Large intestine (tissue), 12 donors: ENCODE results near the gene IL17A. TPM values are rescaled to one million over a fixed set of nuclear protein-coding genes. Genes with fewer than 3 reads are reported as not detected.

Experiments
- DNase-seq, 2 donors: peaks; one replicate each; pipeline versions ENCODE4 v3.0.0 to v3.0.0-alpha.2; 2013
- H3K27ac ChIP-seq: one replicate; pipeline ENCODE4 v1.5.1; 2013; ENCODE audit warnings: low read length
- H3K27me3 ChIP-seq: 2 replicates; pipeline ENCODE4 v1.6.1; 2013; ENCODE audit warnings: low read length; ENCODE audit not compliant: control insufficient read depth, insufficient read depth
- H3K36me3 ChIP-seq: 2 replicates; pipeline ENCODE4 v1.6.1; 2013; ENCODE audit warnings: low read length; ENCODE audit not compliant: control insufficient read depth, insufficient read depth
- H3K4me1 ChIP-seq: one replicate; pipeline ENCODE4 v1.6.1; 2013; ENCODE audit warnings: low read length; ENCODE audit not compliant: control insufficient read depth, insufficient read depth
- H3K4me3 ChIP-seq: one replicate; pipeline ENCODE4 v1.5.1; 2013; ENCODE audit warnings: low read length
- H3K9me3 ChIP-seq: one replicate; pipeline ENCODE4 v1.6.1; 2013; ENCODE audit warnings: mild to moderate bottlenecking, low read depth, low read length, moderate library complexity; ENCODE audit not compliant: control insufficient read depth
- WGBS: methylation state at CpG from one replicate; pipeline ENCODE4 v1.1.5; 2013; ENCODE audit warnings: low lambda C conversion rate; ENCODE audit not compliant: insufficient coverage; 5-methylcytosine and 5-hydroxymethylcytosine counted together
- long read RNA-seq, 11 donors: transcript quantifications; one replicate each; lab custom pipeline, GENCODE V29; 2026
- polyA plus RNA-seq: library from polyadenylated mRNA; unstranded; fragments of 120-200 nt; gene quantifications from one replicate; pipeline ENCODE4 v1.2.1, GENCODE V29; 2013

The IL17A gene
- polyA plus RNA-seq: 0.78 TPM
- long read RNA-seq, donor 1: 0 reads
- long read RNA-seq, donor 2: 0 reads
- long read RNA-seq, donor 3: 0 reads
- long read RNA-seq, donor 4: 0 reads
- long read RNA-seq, donor 5: 0 reads
- long read RNA-seq, donor 6: 0 reads
- long read RNA-seq, donor 7: 0 reads
- long read RNA-seq, donor 8: 0 reads
- long read RNA-seq, donor 9: 0 reads
- long read RNA-seq, donor 10: 0 reads
- long read RNA-seq, donor 11, partial matches to known transcripts: 0 of 1 reads
- long read RNA-seq, donor 11, other reads (novel, unspliced or antisense): 0 of 1 reads

DNA sequence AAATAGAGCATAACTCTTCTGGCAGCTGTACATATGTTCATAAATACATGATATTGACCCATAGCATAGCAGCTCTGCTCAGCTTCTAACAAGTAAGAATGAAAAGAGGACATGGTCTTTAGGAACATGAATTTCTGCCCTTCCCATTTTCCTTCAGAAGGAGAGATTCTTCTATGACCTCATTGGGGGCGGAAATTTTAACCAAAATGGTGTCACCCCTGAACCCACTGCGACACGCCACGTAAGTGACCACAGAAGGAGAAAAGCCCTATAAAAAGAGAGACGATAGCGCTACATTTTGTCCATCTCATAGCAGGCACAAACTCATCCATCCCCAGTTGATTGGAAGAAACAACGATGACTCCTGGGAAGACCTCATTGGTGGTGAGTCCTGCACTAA is at the start of gene IL17A:
TSS of gene IL17A (plus strand) at position 301 of the 400 bp plus-strand sequence. CDS start at position 358, 57 bp downstream.
- Histone ChIP-seq H3K27ac (no peak within 1 kb of the TSS), H3K27me3 (peaks cover 5% of the 10 kb centered on the region), H3K9me3 (no peaks in the 10 kb centered on the region), H3K4me3 (no peak within 1 kb of the TSS), H3K4me1 (no peaks in the 10 kb centered on the region), H3K36me3 (no peaks in the 10 kb centered on the region)
- no peak for DNase-seq
- no CpG with 5 or more reads among the region's 7 CpGs for WGBS

DNA sequence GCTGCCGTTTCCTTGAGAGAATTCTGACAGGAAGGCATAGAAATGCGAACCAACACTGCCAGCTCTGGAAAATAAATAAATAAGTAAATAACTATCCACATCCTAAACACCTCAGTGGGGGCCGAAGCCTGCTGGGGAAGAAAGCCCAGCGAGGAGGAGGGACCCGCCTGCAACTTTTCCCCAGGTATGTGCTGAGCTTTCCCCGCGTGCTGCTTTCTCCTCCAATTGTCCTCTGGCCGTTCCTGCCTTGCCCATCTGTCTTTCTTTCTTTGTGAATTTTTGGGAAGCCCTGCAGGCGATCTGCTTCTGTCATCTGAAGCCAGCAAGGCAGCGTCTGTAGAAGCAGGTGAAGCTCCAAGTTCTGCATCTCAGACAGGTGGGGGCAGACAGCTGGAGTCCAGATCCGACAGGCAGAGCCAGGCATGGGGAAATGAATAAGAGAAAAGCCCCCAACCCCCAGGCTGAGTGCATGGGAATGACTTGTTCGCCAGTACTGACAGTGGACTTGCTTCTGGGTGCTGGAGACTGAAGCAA is 49.2 kb upstream of the IL17A start:
- H3K4me3 ChIP-seq: no peak overlapping the region
- 100% methylated on average over 1 of the region's 12 CpGs for WGBS
- no peaks in the 10 kb centered on the region for H3K27me3 ChIP-seq
- H3K9me3 ChIP-seq: no peaks in the 10 kb centered on the region
- DNase-seq: no peak
- no peaks in the 10 kb centered on the region for H3K4me1 ChIP-seq
- no peaks in the 10 kb centered on the region for H3K36me3 ChIP-seq
- no peak overlapping the region for H3K27ac ChIP-seq

DNA sequence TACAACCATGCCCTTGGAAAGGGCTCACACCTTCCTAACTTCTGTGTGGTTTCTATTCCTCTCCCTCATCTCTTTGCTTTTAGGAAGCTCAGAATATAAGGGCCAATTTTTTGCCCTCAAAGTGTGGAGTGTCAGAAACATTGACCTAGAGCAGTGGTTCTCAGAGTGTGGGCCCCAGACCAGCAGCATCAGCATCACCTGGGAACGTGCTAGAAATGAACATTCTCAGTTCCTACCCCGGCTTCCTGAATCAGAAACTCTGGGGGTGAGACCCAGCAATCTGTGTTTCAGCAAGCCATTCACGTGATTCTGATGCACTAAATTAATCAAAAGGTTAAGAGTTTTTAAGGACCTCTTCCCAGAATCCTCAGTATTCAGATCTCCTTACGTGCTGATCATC is 47.9 kb upstream of the IL17A start:
- DNase-seq: no peak
- Histone ChIP-seq H3K27ac (no peak overlapping the region), H3K4me1 (no peaks in the 10 kb centered on the region), H3K36me3 (no peaks in the 10 kb centered on the region), H3K27me3 (no peaks in the 10 kb centered on the region), H3K4me3 (no peak overlapping the region), H3K9me3 (no peaks in the 10 kb centered on the region)
- WGBS: 100% methylated on average over 2 of the region's 4 CpGs

DNA sequence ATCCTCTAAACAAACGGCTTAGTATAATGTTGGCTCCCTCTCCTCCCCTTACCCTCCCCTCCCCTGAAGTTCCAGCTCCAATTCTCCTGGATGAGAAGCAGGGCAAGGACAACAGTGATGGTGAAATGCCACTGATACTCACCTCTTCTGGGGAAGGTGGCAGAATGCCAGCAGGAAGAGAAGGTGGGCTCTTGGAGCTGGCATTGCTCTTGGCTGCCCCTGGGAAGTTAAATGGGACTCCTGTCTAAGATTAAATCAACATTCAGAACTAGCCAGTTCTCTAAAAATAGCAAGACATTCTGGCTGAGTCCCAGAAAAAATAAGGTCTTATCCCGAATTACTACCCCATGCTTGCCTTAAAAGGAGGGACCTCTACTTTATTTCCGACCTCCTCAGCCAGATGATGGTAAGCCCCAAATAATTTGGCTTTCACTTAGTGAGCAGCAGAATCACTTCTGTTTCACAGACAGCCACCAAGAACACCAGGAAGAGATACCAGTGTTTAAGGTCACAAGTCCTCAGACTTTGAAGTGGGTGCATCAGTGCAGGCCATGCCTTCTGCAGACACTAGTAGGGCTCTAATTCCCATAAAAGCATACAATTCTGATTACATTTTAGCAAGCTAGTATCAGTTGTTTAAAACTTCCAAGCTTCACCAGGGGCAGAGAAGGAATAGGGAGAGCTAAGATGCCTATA is 46.0 kb upstream of the IL17A start:
- WGBS: no CpG with 5 or more reads among the region's 3 CpGs
- Histone ChIP-seq H3K27me3 (no peaks in the 10 kb centered on the region), H3K27ac (no peak overlapping the region), H3K4me1 (no peaks in the 10 kb centered on the region), H3K36me3 (no peaks in the 10 kb centered on the region), H3K9me3 (no peaks in the 10 kb centered on the region), H3K4me3 (no peak overlapping the region)
- no peak for DNase-seq

GRCh38 chr6:52141596-52141995 is 44.6 kb upstream of the IL17A start:
- 80% methylated on average over 1 of the region's 1 CpG for WGBS
- H3K36me3 ChIP-seq: no peaks in the 10 kb centered on the region

GRCh38 chr6:52142556-52142955 is 43.6 kb upstream of the IL17A start:
- no peaks in the 10 kb centered on the region for H3K36me3 ChIP-seq
- H3K27ac ChIP-seq: no peak overlapping the region
- H3K27me3 ChIP-seq: no peaks in the 10 kb centered on the region
- no peaks in the 10 kb centered on the region for H3K9me3 ChIP-seq
- no peak for DNase-seq
- no peak overlapping the region for H3K4me3 ChIP-seq
- H3K4me1 ChIP-seq: no peaks in the 10 kb centered on the region
- no CpG with 5 or more reads among the region's 1 CpG for WGBS

More at GRCh38 chr6:52141596-52141995, 44.6 kb upstream of the IL17A start:
- DNase-seq: no peak
- Histone ChIP-seq H3K4me1 (no peaks in the 10 kb centered on the region), H3K4me3 (no peak overlapping the region), H3K27me3 (no peaks in the 10 kb centered on the region), H3K9me3 (no peaks in the 10 kb centered on the region), H3K27ac (no peak overlapping the region)

GRCh38 chr6:52143551-52143950 is 42.6 kb upstream of the IL17A start:
- no peaks in the 10 kb centered on the region for H3K9me3 ChIP-seq
- DNase-seq: no peak
- no peaks in the 10 kb centered on the region for H3K4me1 ChIP-seq
- WGBS: no CpG with 5 or more reads among the region's 4 CpGs
- H3K36me3 ChIP-seq: no peaks in the 10 kb centered on the region
- H3K27ac ChIP-seq: no peak overlapping the region
- H3K4me3 ChIP-seq: no peak overlapping the region
- H3K27me3 ChIP-seq: no peaks in the 10 kb centered on the region

DNA sequence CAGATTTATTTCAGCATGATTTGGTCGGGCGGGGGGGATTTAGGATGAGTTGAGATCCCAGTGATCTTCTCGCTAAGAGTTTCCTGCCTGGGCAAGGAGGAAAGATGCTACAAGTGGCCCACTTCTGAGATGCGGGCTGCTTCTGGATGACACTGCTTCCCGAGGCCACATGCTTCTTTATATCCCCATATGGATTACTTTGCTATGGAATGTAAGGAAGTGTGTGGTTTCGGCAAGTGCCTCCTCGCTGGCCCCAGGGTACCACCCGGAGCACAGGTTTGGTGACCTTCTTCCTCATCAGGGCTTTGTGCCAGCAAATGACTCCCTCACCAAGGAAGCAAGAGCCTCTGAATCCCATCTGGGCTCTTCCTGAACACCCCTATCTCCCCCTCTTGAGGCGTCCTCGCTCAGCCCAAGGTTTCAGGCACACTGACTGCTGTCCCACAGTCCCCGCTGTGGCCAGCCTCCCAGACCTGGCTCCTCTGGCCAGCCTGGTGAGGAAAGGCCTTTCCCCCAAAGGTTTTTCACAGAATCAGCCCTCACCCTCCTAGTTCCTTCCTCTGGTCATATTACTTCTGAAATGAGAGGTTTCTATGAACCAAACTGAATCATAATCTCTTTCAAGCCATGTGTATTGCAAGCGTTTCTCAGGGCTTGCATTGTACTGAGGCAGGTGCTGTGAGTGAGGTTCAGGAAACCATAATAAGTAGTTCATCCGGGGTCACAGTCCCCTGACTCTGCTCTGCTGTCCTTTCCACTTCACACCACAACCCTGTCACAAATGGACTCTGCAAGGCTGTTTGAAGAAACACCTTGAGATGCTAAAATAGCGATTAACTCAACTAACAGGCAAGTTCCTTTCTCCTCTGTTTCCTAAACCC is 41.7 kb upstream of the IL17A start:
- DNase-seq: no peak
- Histone ChIP-seq H3K4me3 (no peak overlapping the region), H3K4me1 (no peaks in the 10 kb centered on the region), H3K27me3 (no peaks in the 10 kb centered on the region), H3K27ac (no peak overlapping the region), H3K36me3 (no peaks in the 10 kb centered on the region), H3K9me3 (no peaks in the 10 kb centered on the region)
- WGBS: no CpG with 5 or more reads among the region's 14 CpGs

DNA sequence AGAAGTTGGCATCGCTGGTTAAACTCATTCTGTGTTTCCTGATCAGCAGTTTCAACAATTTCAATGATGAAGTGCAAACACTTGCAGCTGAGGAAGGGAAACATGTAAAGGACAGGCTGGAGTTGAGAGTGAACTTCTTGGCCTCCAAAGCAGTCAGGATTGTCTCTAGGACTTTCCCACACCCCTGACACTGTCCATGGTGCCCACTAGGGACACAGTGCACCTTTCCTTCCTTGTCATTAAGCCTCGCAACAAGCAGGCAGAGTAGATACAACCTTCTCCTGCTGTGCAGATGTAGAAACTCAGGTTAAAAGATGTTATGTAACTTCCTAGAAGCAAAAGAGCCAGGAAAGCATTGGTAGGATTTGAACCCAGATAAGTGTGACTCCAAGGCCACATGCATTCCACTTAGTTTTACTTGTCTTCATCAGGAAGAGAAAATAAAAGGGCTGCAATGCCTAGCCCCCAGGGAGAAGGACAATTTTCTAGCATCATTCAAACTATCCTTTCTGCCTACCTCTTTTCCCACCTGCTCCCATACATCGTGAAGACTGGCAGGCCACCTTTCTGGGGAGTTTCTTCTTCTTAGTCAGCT is 39.2 kb upstream of the IL17A start:
- no peaks in the 10 kb centered on the region for H3K36me3 ChIP-seq
- H3K9me3 ChIP-seq: no peaks in the 10 kb centered on the region
- H3K4me1 ChIP-seq: no peaks in the 10 kb centered on the region
- no peak overlapping the region for H3K4me3 ChIP-seq
- H3K27me3 ChIP-seq: no peaks in the 10 kb centered on the region
- H3K27ac ChIP-seq: no peak overlapping the region
- DNase-seq: no peak
- WGBS: no CpG with 5 or more reads among the region's 3 CpGs

GRCh38 chr6:52149076-52149475 is 37.1 kb upstream of the IL17A start:
- no peaks in the 10 kb centered on the region for H3K27me3 ChIP-seq
- H3K9me3 ChIP-seq: no peaks in the 10 kb centered on the region
- H3K36me3 ChIP-seq: no peaks in the 10 kb centered on the region
- no peak overlapping the region for H3K27ac ChIP-seq
- no peak for DNase-seq
- H3K4me1 ChIP-seq: no peaks in the 10 kb centered on the region
- H3K4me3 ChIP-seq: no peak overlapping the region
